Posterior vena cava (tissue), 2 donors: ENCODE results near the gene SLC4A5. TPM values are rescaled to one million over a fixed set of nuclear protein-coding genes. Genes with fewer than 3 reads are reported as not detected.

Experiments used
- DNase-seq: peaks from one replicate; pipeline ENCODE4 v3.0.0-alpha.2; 2020; ENCODE audit warnings: low spot score
- intact Hi-C, 2 donors: fragments of 100-400 bp; cut with DNase I; formaldehyde crosslinking; loops; one replicate each; pipeline versions ENCODE4 v1.14.1 to v1.14.2; 2022 to 2023
- long read RNA-seq, 2 donors: library from polyadenylated mRNA; unstranded; transcript quantifications; one replicate each; pipeline ENCODE4 v2.0.0, GENCODE V29; 2020 to 2021
- total RNA-seq, 2 donors: library from RNA; stranded (reverse); fragmentation: NEBNext Ultra II Directional; extraction: Animal tissue kit (Norgen Biotek cat#: 25700); gene quantifications; one replicate each; pipeline ENCODE4 v1.2.1, GENCODE V29; 2021
- donor health status: DM: yes; HTN: yes; CAD: no.
- donor health status: DM: yes; HTN: yes; CAD: no.

Gene SLC4A5, protein sequence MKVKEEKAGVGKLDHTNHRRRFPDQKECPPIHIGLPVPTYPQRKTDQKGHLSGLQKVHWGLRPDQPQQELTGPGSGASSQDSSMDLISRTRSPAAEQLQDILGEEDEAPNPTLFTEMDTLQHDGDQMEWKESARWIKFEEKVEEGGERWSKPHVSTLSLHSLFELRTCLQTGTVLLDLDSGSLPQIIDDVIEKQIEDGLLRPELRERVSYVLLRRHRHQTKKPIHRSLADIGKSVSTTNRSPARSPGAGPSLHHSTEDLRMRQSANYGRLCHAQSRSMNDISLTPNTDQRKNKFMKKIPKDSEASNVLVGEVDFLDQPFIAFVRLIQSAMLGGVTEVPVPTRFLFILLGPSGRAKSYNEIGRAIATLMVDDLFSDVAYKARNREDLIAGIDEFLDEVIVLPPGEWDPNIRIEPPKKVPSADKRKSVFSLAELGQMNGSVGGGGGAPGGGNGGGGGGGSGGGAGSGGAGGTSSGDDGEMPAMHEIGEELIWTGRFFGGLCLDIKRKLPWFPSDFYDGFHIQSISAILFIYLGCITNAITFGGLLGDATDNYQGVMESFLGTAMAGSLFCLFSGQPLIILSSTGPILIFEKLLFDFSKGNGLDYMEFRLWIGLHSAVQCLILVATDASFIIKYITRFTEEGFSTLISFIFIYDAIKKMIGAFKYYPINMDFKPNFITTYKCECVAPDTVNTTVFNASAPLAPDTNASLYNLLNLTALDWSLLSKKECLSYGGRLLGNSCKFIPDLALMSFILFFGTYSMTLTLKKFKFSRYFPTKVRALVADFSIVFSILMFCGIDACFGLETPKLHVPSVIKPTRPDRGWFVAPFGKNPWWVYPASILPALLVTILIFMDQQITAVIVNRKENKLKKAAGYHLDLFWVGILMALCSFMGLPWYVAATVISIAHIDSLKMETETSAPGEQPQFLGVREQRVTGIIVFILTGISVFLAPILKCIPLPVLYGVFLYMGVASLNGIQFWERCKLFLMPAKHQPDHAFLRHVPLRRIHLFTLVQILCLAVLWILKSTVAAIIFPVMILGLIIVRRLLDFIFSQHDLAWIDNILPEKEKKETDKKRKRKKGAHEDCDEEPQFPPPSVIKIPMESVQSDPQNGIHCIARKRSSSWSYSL
- 1 to 10 TPM; 3.9 to 5.3 TPM for total RNA-seq
- long read RNA-seq, donor 1, result 0 reads
- long read RNA-seq, donor 2, partial matches to known transcripts, result 0 of 2 reads
- long read RNA-seq, donor 2, other reads (novel, unspliced or antisense), result 2 of 2 reads

DNA sequence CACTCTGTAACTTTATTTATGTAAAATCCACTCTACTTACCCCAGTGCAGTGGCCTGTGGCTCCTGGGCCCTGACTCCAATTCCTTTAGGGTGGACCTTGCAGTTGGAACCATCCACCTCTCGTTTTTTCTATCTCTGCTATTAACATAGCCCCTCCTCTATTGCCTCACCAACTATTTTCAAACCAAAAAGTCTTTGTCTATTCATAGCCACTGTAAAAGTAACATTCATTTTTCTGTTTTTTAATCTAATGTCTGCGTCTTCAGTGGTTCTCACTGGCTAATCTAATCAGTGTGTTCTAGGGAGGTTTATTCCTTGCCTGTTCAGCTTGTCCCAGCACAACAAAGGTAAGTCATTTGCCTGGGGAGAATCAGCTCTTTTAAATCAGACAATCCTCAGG, at the start of gene SLC4A5:
TSS of gene SLC4A5 (minus strand) at position 101 of the 400 bp plus-strand sequence. CDS start 28,393 bp downstream, outside the sequence.
- no peak for DNase-seq
- intact Hi-C loops, result no loop called here

DNA sequence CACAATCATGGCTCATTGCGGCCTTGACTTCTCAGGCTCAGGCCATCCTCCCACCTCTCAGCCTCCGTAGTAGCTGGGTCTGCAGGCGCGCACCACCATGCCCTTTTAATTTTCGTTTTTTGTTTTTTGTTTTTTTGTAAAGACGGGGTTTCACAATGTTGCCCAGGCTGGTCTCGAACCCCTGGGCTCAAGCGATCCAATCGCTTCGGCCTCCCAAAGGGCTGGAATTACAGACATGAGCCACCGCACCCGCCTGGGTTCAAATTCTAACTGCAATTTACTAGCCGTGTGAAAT, 49.2 kb upstream of the SLC4A5 start:
- intact Hi-C loops, result no loop called here
- no peak for DNase-seq

DNA sequence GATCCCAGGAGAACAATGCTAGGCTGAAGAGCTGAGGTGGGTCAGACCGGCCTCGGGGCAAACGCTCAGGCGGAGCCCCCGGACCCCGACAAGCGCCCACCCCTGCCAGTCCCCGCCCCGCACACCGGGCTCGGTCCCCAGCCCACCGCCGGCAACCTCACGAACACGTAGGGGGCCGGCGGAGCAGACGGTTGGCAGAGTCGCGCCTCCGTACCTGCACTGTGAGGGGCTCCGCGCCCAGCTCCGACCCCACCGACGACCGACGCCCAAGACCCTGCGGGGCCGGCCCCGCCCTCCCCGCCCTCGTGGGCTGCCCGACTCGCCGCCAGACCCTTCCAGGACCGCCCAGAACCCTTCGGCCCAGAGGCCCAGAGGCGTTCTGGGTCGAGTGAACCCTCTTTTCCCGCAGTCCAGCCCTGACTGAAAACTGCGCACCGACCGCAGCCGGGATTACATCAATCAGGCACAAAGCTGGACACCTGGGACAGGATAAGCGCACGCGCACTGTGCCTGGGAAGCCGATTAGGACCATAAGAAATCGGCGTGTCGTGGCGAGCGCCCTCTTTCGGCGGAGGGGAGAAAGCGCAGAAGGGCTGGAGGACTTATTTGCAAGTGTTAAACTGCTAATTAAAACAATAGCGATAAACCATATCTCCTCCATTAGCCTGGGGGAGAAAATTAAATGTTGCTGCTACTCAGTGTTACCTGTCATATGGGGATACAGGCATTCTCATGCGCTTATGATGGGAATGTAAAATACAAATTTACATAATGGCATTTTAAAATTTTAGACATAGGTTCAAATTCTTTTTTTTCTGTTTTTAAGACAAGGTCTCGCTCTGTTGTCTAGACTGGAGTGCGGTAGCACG, 48.6 kb upstream of the SLC4A5 start:
- peak; percentile 99 for DNase-seq
- intact Hi-C loops, result no loop called here

DNA sequence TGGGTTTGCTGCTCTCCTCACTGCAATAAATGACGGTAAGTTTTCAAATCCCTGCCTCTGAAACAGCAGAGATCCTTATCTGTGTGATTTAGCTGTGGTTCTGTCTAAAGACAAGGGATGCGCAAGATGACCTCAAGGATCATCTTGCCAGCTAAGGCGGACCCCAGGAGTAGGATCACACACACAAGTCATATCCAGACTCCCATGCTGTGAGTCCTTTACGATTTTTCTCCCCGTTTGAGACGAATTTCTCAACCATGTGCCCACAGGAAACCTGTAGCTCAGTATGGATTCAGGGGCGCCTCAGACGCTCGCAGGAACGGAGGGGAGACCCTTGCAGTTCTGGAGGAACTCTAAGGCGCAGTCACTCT, 48.0 kb upstream of the SLC4A5 start:
- intact Hi-C loops, result no loop called here

DNA sequence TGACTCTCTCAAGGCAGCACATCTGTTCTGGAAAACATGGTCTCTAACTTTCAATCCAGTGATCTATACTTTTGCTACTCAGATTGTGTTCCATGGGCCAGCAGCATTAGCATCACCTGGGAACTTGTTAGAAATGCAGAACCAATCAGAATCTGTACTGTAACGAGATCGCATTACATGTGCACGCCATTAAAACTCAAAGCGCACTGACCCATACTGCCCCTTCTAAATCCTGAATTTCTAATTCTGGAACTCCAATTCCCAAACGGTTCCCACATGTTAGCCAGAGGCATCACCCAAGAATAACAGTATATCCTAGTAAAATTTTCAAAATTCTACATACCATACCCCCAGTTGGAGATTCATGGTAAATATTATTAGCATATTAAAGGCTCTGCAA, 47.4 kb upstream of the SLC4A5 start:
- intact Hi-C loops, result no loop called here
- no peak for DNase-seq

More for the DNA sequence above, 48.0 kb upstream of the SLC4A5 start:
- no peak for DNase-seq

DNA sequence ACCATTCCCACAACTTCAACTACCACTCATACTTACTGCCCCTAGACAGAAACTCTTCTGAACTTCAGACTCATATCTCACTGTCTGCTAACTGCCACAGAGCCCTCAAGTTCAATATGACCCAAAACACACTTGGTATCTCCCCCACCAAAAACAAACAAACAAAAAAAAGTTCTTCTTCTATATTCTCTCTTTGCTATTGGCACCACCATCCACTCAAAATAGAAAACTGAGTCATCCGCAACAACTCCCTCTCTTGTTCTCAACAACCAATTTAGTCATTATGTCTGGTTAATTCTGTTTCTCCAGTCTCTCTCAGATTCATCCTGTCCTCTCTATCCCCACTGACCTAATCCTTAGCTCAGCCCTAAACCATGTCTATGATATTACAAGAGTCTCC, 44.1 kb upstream of the SLC4A5 start:
- no peak for DNase-seq
- intact Hi-C loops, result no loop called here

DNA sequence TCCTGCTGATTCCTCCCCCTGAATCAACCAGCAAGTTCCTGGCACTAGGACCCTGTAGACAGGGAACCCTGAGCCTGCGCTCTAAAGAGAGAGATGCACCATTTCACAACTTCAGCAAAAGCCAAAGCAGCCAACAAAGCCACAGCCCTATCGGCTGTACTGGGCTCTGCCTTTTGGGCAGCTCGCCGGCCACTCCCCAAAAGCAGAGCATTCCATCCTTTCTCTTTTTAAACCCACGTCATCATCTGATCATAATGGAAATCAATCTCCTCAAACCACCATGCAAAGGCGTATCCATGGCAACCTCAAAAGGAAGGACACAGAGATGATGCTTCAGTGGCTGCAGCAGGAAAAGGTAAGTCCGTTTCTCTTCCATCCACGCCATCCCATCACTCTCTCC, 42.2 kb upstream of the SLC4A5 start:
- intact Hi-C loops, result no loop called here
- DNase-seq, result no peak

DNA sequence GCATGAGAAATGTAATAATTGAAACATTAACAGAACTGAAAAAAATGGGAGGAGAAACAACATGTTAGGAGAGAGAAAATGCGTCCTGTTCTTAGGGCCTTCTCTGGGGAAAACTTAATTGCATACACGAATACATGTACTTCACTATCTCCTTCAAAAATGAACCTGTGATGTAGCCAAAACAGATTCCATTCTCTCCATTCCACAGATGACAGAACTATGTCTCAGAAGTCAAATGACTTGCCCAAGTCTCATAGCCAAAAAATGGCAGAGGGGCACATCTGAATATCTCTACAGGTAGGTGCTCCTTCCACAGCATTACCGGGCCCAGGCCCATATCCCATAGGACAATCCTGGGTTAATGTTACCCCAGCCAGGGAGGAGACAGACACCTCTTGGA, 40.8 kb upstream of the SLC4A5 start:
- no peak for DNase-seq
- intact Hi-C loops, result no loop called here

DNA sequence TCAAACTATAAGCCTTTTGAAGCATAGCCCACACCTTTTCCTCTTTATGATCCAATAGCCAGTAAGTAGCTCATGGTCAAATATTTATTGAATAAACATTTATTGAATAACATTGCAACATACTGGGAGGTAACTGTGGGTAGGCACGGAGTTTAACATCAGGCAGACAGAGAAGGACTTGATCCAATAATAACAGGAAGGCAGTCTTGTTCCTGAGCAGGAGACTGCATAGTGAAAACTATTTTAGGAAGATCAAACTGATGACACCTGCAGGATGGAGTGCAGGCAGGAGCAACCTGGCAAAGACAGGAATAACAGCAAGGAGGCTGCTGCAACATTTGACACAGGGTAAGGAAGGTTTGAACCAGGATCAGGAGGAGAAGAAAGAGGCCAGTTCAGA, 40.0 kb upstream of the SLC4A5 start:
- intact Hi-C loops, result no loop called here
- no peak for DNase-seq

DNA sequence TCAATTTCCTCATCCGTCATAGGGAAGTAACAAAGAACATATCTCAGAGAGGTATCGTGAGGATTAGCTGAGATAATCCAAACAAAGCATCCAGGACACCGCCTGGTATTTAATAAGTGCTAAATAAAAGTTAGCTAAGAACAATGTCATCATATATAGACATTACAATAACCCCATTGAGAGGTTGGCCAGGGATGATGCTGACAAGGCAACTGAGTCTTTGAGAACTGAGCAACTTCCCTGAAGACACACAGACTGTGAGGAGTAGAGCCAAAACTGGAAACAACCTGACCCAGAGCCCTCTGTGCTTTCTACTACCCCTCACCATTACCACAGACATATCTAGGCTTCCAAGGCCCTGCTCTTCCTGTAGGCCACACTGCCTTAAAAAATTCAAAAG, 38.5 kb upstream of the SLC4A5 start:
- intact Hi-C loops, result no loop called here
- no peak for DNase-seq

DNA sequence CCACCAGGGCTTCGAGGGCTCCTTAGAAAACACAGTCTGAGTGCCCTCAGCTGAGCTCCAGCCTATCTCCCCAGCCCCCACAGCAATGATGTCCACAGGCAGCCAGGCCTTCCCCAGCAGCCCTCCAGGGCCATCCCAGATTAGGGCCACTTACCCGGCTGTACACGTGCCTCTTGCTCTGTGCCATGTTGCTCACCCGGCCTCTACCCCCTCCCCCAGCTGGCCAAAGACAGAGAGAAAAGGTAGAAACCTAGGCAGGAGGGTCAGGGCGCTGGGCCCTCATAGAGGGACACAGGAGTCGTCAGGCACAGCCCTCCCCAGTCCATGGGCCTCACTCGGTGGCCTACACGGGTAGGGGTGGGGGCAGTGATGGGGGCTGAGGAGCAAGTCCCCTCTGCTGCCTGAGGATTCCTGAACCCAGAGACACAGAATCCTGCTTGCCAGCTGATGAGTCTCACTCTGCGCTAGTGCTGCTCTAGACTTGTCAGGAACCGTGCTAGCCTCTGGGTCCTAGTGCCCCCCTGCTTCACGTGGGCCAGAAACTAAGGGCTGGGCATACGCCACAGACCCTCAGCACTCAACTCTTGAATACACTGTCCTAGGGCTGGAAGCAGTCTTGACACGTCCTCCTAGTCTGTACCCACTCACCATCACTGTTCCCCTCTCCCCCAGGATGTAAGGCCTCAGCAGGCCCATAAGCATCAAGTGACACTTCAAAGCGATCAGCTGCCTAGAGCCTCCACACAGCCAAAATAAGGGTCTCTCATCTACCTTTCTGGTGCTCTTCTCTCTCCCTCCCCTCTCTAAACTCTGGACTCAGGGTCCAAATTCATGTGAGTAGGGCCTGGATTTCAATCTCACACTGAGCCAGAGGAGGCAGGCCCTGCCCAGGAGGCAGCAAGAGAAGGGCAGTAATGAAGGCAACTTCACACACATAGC, 36.9 kb upstream of the SLC4A5 start, which contains the start of gene DCTN1:
TSS of gene DCTN1 (minus strand) at position 461 of the 939 bp plus-strand sequence. CDS start at position 187, 274 bp downstream.
- no peak for DNase-seq
- intact Hi-C loops, result no loop called here

DNA sequence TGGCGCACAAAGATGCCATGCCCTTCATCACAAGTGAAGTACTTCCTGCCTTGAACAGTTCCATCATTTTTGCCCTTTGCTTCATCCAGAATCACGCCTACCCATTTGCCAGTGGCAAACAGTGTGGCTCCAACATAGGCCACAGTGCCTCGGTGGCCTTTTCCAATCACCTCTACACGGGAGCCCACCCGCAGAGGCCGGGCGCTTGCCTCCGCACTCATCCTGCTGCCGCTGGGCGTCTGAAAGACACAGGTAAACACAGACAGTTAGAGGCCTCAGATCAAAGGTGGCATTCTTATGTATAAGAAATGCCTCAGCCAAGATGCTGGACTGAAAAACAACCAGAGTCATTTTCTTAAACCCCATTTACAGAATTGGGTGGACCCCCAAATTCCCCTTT, 34.8 kb upstream of the SLC4A5 start:
- DNase-seq, result no peak
- intact Hi-C loops, result no loop called here

DNA sequence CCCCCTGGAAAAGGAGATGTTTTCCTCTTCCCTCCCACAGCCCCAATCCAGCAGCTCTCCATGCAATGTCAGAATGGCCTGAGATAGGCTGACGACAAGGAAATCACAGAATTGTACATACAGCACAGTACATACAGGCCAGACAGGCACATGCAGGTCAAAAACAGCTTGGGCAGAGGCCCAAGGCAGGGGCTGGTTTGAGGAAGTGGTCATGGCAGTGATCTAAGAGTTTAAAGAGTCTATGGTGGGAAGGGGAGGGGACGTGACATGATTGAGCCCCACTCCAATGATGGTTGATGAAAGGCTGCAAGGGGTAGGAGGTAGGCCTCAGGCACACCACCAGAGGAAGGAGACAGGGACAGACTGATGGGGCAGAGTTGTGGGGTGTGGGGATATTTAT, 32.6 kb upstream of the SLC4A5 start:
- intact Hi-C loops, result no loop called here
- no peak for DNase-seq

DNA sequence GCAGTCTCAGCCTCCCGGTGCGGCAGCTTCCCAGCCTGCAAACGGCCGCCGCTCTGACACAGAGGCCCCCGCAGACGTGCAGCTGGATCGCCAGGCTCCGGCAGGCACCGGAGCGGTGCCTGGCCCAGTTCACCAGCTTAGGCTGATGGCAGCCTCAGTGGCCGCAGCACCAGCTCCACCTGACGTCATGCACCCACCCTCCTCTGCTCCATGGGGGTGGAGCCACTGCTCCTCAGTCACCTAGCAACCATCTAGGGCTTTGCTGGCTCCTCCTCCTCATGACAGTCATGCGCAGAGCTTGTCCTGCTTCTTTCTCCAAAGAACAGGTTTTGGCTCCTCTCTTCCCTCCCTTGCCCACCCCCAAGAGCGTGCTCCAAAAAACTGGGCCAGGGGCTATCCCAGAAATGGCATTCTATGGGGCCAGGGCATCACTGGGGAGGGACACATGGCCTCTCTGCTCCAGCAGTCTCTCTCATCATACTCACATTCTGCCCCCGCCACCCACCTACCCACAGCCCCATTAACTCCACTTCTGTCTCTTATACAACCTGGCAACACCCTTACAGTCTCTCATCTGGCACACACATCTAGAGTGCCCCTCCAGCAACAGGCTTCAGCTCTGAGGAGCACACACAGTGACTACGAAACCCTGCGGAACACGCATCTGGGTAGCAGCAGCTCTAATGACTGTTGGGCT, 31.4 kb upstream of the SLC4A5 start:
- intact Hi-C loops, result no loop called here

DNA sequence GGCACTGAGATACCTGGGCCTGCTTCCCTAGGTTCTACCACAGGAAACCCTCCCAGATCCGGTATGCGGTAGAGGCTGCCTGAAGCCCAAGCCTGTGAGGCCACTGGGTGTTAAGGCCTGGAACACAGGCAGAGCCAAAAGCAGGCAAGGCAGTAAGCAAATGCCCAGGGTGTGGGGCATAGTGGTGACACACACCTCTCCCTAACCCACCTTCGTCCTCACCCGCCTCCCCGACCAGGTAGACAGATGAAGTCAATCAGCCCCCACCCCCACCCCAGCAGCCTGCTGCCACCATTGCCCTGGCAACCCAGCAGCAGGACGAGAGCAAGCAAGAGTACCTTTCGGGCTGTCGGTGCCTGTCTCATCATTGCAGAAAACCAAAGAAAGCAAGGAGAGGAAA, 30.8 kb upstream of the SLC4A5 start:
- intact Hi-C loops, result no loop called here
- DNase-seq, result no peak

More for the DNA sequence above, 31.4 kb upstream of the SLC4A5 start:
- DNase-seq, result peak; percentile 90

DNA sequence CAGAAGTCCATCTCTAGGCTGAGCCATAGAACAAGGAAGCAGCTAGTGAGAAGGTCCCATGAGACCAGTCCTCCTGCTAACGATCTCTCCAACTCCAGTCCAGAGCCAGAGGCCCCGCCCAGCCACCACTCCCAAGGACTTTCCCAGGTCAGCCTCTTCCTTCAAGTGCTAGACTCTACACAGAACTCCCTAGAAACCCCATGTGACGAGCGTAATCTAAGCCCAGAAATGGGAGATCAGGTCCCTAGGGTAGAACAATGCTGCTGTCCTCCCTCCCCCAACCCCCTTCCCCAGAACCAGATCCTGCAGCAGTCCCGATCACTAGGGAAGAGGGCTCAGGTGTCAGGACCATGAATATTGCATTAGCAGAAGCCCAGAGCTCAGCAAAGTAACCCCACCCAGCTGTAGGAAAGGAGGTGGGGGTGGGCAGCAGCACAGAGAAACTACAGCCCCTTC, 30.0 kb upstream of the SLC4A5 start:
- peak; percentile 86 for DNase-seq
- intact Hi-C loops, result no loop called here

DNA sequence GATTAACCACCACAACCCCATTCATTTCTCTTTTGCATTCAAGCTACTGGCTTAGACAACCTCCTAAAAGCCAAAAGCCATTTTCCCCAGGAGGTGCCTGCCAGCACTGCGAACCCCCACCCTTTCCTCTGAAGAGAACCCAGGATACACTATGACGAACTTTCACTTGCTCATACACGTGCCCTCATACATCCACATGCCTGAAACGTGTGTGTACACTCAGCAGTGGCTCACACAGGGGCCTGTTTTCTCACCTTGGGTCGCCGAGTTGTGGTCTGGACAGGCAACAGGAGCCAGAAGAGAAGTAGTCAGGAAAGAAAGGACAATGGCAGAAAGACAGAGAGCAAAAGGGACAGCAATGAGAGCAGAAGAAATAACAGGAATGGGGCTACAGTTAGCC, 29.5 kb upstream of the SLC4A5 start:
- intact Hi-C loops, result no loop called here
- no peak for DNase-seq
